ENCODE measurements around the gene SUPT6H. TPM values are rescaled to one million over a fixed set of nuclear protein-coding genes. Genes with fewer than 3 reads are reported as not detected.
A peak's percentile ranks its signal among the peaks of the same experiment; 100 is the strongest.

Gene SUPT6H
- total RNA-seq, 2 donors from 2014 or later: 26.5 to 37.2 TPM

DNA sequence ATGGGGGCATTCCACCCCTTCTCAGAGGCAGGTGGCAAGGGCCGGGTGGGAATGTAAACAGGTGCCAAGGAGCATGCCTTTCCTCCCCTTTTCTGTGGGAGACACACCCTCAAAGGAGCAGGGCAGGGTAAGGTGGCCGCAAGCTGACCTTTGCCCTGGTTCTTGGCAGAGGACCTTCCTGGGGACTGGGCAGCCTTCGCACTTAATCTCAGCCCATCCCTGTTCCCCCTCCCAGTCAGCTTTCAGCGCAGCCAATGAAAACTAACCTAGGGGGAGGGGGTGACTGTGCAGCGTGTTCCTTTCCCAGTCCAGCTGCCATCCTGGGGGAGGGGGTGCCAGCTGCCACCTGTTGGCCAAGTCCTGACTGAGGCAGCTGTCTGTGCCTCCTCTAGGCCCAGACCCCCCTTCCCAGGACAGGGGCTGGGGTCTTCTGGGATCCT lies 84.6 kb downstream of the SUPT6H start:
- TF ChIP-seq POLR2A (IDR thresholded peaks at IDR 0.05): no peak
- TF ChIP-seq, protein P1, sequence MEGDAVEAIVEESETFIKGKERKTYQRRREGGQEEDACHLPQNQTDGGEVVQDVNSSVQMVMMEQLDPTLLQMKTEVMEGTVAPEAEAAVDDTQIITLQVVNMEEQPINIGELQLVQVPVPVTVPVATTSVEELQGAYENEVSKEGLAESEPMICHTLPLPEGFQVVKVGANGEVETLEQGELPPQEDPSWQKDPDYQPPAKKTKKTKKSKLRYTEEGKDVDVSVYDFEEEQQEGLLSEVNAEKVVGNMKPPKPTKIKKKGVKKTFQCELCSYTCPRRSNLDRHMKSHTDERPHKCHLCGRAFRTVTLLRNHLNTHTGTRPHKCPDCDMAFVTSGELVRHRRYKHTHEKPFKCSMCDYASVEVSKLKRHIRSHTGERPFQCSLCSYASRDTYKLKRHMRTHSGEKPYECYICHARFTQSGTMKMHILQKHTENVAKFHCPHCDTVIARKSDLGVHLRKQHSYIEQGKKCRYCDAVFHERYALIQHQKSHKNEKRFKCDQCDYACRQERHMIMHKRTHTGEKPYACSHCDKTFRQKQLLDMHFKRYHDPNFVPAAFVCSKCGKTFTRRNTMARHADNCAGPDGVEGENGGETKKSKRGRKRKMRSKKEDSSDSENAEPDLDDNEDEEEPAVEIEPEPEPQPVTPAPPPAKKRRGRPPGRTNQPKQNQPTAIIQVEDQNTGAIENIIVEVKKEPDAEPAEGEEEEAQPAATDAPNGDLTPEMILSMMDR (IDR thresholded peaks at IDR 0.05): no peak
- Histone ChIP-seq H3K4me3 (no peak overlapping the region), H3K27ac (peak overlapping the region; percentile 93 to 98 (median 94)), H3K36me3 (replicated peaks in 1 of 2; ENCODE audit: insufficient read depth in 1 of 2, low read depth in 2 of 2) (peaks cover 0 to 7% of the 10 kb centered on the region in 2 donors), H3K9me3 (no peaks in the 10 kb centered on the region), H3K27me3 (no peaks in the 10 kb centered on the region), H3K4me1 (peaks cover 71% of the 10 kb centered on the region)
- WGBS, 2 donors: 4 to 20% methylated on average over 1 to 5 of the region's 5 CpGs
- ATAC-seq (peak; percentile 56), DNase-seq (peak; percentile 83 to 93 (median 92))
- intact Hi-C loops (cut with DNase I): no loop called here

DNA sequence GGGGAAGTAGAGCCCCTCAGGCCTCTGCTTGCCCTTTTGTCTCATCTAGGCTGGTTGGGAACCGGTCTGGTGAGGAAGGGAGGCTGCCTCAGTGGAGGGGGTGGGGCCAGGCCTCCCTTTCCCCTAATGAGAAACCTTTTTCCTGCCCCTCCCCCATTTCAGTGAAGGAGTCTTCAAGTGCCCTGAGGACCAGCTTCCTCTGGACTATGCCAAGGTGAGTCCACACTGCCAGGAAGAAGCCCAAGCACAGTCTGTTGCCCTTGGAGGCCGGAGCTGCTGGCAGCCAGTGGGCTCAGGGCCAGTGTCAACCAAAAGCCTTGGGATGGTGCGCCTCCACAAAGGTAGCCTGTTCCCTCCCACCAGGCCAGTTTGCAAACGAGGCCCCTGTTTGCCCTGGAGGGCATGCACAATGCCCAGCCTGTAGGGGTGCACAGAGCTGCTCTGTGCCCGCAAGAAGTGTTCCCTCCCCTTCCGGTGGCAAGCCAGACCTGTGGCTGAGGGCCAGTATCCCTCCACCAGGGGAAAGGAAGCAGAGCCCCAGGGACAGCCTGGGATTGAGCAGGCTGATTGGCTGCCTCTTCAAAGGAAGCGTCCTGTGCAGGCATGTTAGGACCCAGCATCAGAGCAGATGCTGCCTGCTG lies 85.2 kb downstream of the SUPT6H start:
- peak; percentile 80 to 93 (median 92) for DNase-seq
- WGBS, 2 donors: 13 to 17% methylated on average over 1 to 7 of the region's 7 CpGs
- Histone ChIP-seq H3K36me3 (replicated peaks in 1 of 2; ENCODE audit: insufficient read depth in 1 of 2, low read depth in 2 of 2) (peaks cover 0 to 7% of the 10 kb centered on the region in 2 donors), H3K4me3 (no peak overlapping the region), H3K4me1 (peaks cover 71% of the 10 kb centered on the region), H3K9me3 (no peaks in the 10 kb centered on the region), H3K27ac (peak overlapping the region; percentile 93 to 98 (median 94)), H3K27me3 (no peaks in the 10 kb centered on the region)
- TF ChIP-seq, protein P1 (IDR thresholded peaks at IDR 0.05): peak in 1 of 7 experiments; percentile 23
- TF ChIP-seq POLR2A (IDR thresholded peaks at IDR 0.05): peak; percentile 3 to 32 (median 20)
- intact Hi-C loops (cut with DNase I): no loop called here
- peak; percentile 41 for ATAC-seq

DNA sequence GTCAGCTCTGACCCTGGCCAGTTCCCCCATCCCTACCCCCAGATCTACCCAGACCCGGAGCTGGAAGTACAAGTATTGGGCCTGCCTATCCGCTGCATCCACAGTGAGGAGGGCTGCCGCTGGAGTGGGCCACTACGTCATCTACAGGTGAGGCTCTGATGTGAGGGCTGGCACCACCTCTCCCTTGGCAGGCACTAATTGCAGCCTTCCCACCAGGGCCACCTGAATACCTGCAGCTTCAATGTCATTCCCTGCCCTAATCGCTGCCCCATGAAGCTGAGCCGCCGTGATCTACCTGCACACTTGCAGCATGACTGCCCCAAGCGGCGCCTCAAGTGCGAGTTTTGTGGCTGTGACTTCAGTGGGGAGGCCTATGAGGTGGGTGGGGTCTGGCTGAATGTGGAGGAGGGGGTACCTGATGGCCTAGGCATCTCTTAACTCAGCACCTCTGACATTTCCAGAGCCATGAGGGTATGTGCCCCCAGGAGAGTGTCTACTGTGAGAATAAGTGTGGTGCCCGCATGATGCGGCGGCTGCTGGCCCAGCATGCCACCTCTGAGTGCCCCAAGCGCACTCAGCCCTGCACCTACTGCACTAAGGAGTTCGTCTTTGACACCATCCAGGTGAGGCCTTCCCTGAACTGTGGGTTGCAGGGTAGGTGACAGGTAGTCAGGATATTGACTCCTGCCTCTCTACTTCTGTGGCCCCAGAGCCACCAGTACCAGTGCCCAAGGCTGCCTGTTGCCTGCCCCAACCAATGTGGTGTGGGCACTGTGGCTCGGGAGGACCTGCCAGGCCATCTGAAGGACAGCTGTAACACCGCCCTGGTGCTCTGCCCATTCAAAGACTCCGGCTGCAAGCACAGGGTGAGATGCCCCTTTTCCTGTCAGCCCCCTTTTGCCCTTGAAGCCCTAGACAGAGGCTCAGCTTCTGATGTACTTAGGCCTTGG lies 86.1 kb downstream of the SUPT6H start:
- ATAC-seq (no peak), DNase-seq (peak in 2 of 4 donors; percentile 19 to 22)
- H3K4me3 ChIP-seq: no peak overlapping the region
- no peak for TF ChIP-seq POLR2A (IDR thresholded peaks at IDR 0.05)
- TF ChIP-seq, protein P1 (IDR thresholded peaks at IDR 0.05): no peak
- intact Hi-C loops (cut with DNase I): no loop called here
- H3K27me3 ChIP-seq: no peaks in the 10 kb centered on the region
- H3K9me3 ChIP-seq: no peaks in the 10 kb centered on the region
- H3K27ac ChIP-seq: peak overlapping the region; percentile 93 to 98 (median 94)
- H3K4me1 ChIP-seq: peaks cover 64% of the 10 kb centered on the region
- WGBS, 2 donors: 54 to 70% methylated on average over 9 to 18 of the region's 18 CpGs
- H3K36me3 ChIP-seq (replicated peaks in 1 of 2; ENCODE audit: insufficient read depth in 1 of 2, low read depth in 2 of 2): peaks cover 0 to 7% of the 10 kb centered on the region in 2 donors

DNA sequence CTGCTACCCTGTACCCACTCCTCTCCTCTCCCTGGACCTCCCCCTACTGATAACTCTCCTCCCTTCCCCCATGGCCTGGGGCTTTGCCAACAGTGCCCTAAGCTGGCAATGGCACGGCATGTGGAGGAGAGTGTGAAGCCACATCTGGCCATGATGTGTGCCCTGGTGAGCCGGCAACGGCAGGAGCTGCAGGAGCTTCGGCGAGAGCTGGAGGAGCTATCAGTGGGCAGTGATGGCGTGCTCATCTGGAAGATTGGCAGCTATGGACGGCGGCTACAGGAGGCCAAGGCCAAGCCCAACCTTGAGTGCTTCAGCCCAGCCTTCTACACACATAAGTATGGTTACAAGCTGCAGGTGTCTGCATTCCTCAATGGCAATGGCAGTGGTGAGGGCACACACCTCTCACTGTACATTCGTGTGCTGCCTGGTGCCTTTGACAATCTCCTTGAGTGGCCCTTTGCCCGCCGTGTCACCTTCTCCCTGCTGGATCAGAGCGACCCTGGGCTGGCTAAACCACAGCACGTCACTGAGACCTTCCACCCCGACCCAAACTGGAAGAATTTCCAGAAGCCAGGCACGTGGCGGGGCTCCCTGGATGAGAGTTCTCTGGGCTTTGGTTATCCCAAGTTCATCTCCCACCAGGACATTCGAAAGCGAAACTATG lies 87.0 kb downstream of the SUPT6H start:
- peaks cover 0 to 7% of the 10 kb centered on the region in 2 donors for H3K36me3 ChIP-seq (replicated peaks in 1 of 2; ENCODE audit: insufficient read depth in 1 of 2, low read depth in 2 of 2)
- 10 to 53% methylated on average over 4 to 18 of the region's 18 CpGs for WGBS, 2 donors
- DNase-seq: peak in 2 of 4 donors; percentile 41 to 52
- no peaks in the 10 kb centered on the region for H3K27me3 ChIP-seq
- intact Hi-C loops (cut with DNase I): no loop called here
- H3K27ac ChIP-seq: peak overlapping the region in 3 of 4 donors; percentile 33 to 98 (median 94)
- TF ChIP-seq, protein P1 (IDR thresholded peaks at IDR 0.05): no peak
- peak in 1 of 3 donors; percentile 4 for TF ChIP-seq POLR2A (IDR thresholded peaks at IDR 0.05)
- H3K4me3 ChIP-seq: no peak overlapping the region
- H3K9me3 ChIP-seq: no peaks in the 10 kb centered on the region
- ATAC-seq: no peak
- H3K4me1 ChIP-seq: peaks cover 58% of the 10 kb centered on the region
